HG03097 (cell line): ENCODE data around the gene ENGASE.

ENCODE experiments used
- ATAC-seq: cut with Tn5 transposase; IDR thresholded peaks from one replicate; pipeline ENCODE4 v1.9.1; 2021; ENCODE audit not compliant: unreplicated experiment, low FRiP score

ENGASE gene

GRCh38 chr17:79091226-79091670, 16.6 kb downstream of the ENGASE start:
- no peak for ATAC-seq

- ATAC-seq: no peak
Observed at GRCh38 chr17:79092567-79092966, 17.9 kb downstream of the ENGASE start.

- no peak for ATAC-seq
Observed at GRCh38 chr17:79093270-79093669, 18.6 kb downstream of the ENGASE start.

GRCh38 chr17:79094261-79094660, 19.6 kb downstream of the ENGASE start:
- ATAC-seq: no peak

- no peak for ATAC-seq
Observed at GRCh38 chr17:79095345-79096055, 20.9 kb downstream of the ENGASE start.

- ATAC-seq: no peak
Observed at GRCh38 chr17:79096477-79096876, 21.9 kb downstream of the ENGASE start.

- no peak for ATAC-seq
Observed at GRCh38 chr17:79097226-79098055, 22.8 kb downstream of the ENGASE start.

GRCh38 chr17:79098282-79098867, 23.8 kb downstream of the ENGASE start:
- ATAC-seq: no peak

- no peak for ATAC-seq
Observed at GRCh38 chr17:79100405-79100804, 25.8 kb downstream of the ENGASE start.

GRCh38 chr17:79101111-79101673, 26.6 kb downstream of the ENGASE start:
- no peak for ATAC-seq

- no peak for ATAC-seq
Observed at GRCh38 chr17:79102214-79102613, 27.6 kb downstream of the ENGASE start.

- no peak for ATAC-seq
Observed at GRCh38 chr17:79104898-79105600, 30.4 kb downstream of the ENGASE start.

- ATAC-seq: no peak
Observed at GRCh38 chr17:79105937-79106336, 31.3 kb downstream of the ENGASE start.

GRCh38 chr17:79106958-79107357, 32.3 kb downstream of the ENGASE start:
- no peak for ATAC-seq

GRCh38 chr17:79107499-79108231, 33.0 kb downstream of the ENGASE start:
- no peak for ATAC-seq

GRCh38 chr17:79108232-79108850, 33.7 kb downstream of the ENGASE start:
- no peak for ATAC-seq

- ATAC-seq: no peak
Observed at GRCh38 chr17:79108870-79109269, 34.2 kb downstream of the ENGASE start.

- no peak for ATAC-seq
Observed at GRCh38 chr17:79109584-79109983, 35.0 kb downstream of the ENGASE start.

GRCh38 chr17:79111097-79111496, 36.5 kb downstream of the ENGASE start:
- no peak for ATAC-seq
